Activated naive CD4-positive, alpha-beta T cell treated with anti-CD3 and anti-CD28 coated beads for 36 hours (primary cell): ENCODE results near the gene EPN2. TPM values are rescaled to one million over a fixed set of nuclear protein-coding genes. Genes with fewer than 3 reads are reported as not detected.

Experiments
- CTCF ChIA-PET: fragments of 350-600 bp; sonication (Branson Sonifier 250); formaldehyde crosslinking; loops from one replicate; lab custom pipeline; 2021; ENCODE audit warnings: antibody characterized with exemption; lab: Charles Lee
- DNase-seq: peaks from one replicate; pipeline ENCODE4 v3.0.0-alpha.2; 2020
- H3K27ac Mint-ChIP-seq: one replicate; pipeline ENCODE4 v1.8.0; 2021; ENCODE audit warnings: mild to moderate bottlenecking, mixed read lengths
- H3K27me3 Mint-ChIP-seq: one replicate; pipeline ENCODE4 v1.8.0; 2021; ENCODE audit warnings: low read depth, mixed read lengths
- H3K36me3 Mint-ChIP-seq: one replicate; pipeline ENCODE4 v1.8.0; 2021; ENCODE audit warnings: low read depth, mixed read lengths
- H3K4me1 Mint-ChIP-seq: one replicate; pipeline ENCODE4 v1.8.0; 2021; ENCODE audit warnings: low read depth, mixed read lengths
- H3K4me3 Mint-ChIP-seq: one replicate; pipeline ENCODE4 v1.8.0; 2021; ENCODE audit warnings: mild to moderate bottlenecking, moderate library complexity, mixed read lengths
- H3K9me3 Mint-ChIP-seq: one replicate; pipeline ENCODE4 v1.8.0; 2021; ENCODE audit warnings: mixed read lengths
- intact Hi-C: fragments of 100-400 bp; cut with micrococcal nuclease; formaldehyde crosslinking; loops from one replicate; pipeline ENCODE4 v1.15.1; 2023
- microRNA-seq: library from miRNA; unstranded; fragments of <30 nt; microRNA quantifications from one replicate; pipeline ENCODE4 v1.2.0, GENCODE V29; 2022; ENCODE audit warnings: borderline microRNAs expressed, borderline replicate concordance
- total RNA-seq, 2 experiments: library from RNA; stranded (reverse); gene quantifications; one replicate each; pipeline ENCODE4 v1.2.3, GENCODE V29; 2021

Gene EPN2
- total RNA-seq, 2 experiments from 2014 or later: 5.4 to 5.6 TPM

DNA sequence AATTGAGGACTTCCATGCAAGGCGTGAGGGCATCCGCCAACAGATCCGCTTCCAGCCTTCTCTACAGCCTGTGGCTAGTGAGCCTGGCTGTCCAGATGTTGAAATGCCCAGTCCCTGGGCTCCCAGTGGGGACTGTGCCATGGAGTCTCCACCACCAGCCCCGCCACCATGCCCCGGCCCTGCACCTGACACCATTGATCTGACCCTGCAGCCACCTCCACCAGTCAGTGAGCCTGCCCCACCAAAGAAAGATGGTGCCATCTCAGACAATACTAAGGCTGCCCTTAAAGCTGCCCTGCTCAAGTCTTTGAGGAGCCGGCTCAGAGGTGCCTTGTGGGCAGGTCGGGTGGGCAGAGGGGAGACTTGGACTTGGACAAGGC lies 144.2 kb downstream of the EPN2 start:
- intact Hi-C loops: no loop called here
- H3K27me3 Mint-ChIP-seq: no peaks in the 10 kb centered on the region
- H3K4me3 Mint-ChIP-seq: no peak overlapping the region
- H3K36me3 Mint-ChIP-seq: peaks cover 13% of the 10 kb centered on the region
- H3K27ac Mint-ChIP-seq: no peak overlapping the region
- H3K4me1 Mint-ChIP-seq: peaks cover 5% of the 10 kb centered on the region
- DNase-seq: no peak
- H3K9me3 Mint-ChIP-seq: no peaks in the 10 kb centered on the region
- CTCF ChIA-PET: interaction anchor here (4.6 kb wide), 1 partner anchor 17 kb away, joined by 46 read pairs; the partner anchor contains the start of gene B9D1

DNA sequence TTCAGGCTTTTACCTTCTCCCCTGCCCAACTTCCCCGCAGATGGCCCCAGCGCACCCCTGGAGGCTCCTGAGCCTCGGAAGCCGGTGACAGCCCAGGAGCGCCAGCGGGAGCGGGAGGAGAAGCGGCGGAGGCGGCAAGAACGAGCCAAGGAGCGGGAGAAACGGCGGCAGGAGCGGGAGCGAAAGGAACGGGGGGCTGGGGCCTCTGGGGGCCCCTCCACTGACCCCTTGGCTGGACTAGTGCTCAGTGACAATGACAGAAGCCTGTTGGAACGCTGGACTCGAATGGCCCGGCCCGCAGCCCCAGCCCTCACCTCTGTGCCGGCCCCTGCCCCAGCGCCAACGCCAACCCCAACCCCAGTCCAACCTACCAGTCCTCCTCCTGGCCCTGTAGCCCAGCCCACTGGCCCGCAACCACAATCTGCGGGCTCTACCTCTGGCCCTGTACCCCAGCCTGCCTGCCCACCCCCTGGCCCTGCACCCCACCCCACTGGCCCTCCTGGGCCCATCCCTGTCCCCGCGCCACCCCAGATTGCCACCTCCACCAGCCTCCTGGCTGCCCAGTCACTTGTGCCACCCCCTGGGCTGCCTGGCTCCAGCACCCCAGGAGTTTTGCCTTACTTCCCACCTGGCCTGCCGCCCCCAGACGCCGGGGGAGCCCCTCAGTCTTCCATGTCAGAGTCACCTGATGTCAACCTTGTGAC lies 144.7 kb downstream of the EPN2 start:
- peaks cover 3% of the 10 kb centered on the region for H3K4me1 Mint-ChIP-seq
- peaks cover 13% of the 10 kb centered on the region for H3K36me3 Mint-ChIP-seq
- H3K27me3 Mint-ChIP-seq: no peaks in the 10 kb centered on the region
- H3K27ac Mint-ChIP-seq: no peak overlapping the region
- DNase-seq: no peak
- no peak overlapping the region for H3K4me3 Mint-ChIP-seq
- H3K9me3 Mint-ChIP-seq: no peaks in the 10 kb centered on the region
- CTCF ChIA-PET: no interaction called here
- intact Hi-C loops: no loop called here

DNA sequence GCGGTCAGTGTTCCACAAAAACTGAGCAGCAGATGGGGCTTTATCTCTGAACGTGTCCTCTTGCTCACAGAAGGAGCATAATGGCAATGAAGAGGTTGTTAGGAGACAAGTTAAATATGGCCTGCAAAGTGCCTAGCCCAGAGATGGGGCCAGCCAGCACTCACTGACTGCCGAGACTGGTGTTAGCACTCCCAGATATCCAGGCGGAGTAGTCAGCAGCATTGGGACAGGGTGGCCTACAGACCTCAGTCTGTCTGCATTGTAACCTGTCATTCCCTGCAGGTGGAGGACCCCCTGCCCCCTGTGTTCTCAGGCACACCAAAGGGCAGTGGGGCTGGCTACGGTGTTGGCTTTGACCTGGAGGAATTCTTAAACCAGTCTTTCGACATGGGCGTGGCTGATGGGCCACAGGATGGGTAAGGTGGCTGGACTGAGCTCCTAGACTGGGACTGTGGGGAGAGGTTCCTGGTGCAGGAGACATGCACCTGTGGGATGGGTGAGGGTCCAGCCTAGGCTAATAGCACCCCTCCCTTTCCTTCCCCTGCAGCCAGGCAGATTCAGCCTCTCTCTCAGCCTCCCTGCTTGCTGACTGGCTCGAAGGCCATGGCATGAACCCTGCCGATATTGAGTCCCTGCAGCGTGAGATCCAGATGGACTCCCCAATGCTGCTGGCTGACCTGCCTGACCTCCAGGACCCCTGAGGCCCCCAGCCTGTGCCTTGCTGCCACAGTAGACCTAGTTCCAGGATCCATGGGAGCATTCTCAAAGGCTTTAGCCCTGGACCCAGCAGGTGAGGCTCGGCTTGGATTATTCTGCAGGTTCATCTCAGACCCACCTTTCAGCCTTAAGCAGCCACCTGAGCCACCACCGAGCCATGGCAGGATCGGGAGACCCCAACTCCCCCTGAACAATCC lies 145.6 kb downstream of the EPN2 start:
- H3K27me3 Mint-ChIP-seq: no peaks in the 10 kb centered on the region
- intact Hi-C loops: no loop called here
- no peaks in the 10 kb centered on the region for H3K4me1 Mint-ChIP-seq
- H3K4me3 Mint-ChIP-seq: no peak overlapping the region
- H3K27ac Mint-ChIP-seq: no peak overlapping the region
- no peaks in the 10 kb centered on the region for H3K9me3 Mint-ChIP-seq
- CTCF ChIA-PET: no interaction called here
- H3K36me3 Mint-ChIP-seq: peaks cover 13% of the 10 kb centered on the region
- no peak for DNase-seq

DNA sequence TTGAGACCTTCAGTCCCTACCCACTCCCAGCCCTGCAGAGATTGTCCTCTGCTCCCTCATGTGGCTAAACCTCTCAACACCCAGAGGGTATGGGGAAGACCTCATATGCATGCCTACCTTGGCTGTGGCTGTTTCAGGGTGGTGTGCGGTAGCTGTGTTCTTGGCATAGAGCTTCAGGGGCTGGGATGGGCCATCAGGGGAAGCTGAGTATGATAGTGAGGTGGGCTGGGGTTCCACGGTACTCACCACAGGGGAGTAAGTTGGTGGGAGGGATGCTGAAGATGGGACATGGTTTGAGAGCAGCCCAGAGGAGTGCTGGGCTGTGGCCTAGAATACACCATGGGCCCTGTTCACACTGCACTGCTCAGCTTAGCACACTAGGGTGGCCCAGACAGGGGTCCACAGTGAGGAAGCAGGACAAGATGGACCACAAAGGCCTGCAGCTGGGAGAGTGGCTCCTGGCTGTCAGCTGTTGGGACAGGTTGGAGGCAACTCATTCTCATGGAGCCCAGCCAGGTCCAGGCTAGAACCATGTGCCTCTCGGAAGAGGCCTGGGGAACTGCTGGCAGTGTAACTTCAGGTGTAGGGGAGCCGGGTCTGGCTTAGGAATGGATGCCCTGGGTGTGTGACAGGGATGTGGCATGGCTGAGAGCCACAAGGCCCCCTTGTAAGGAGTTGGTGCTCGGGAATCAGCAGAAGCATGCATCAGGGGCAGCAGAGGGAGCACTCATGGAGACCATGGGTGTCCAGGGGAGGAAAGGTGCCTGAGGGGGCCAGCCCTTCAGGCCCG lies 146.7 kb downstream of the EPN2 start:
- Mint-ChIP-seq H3K36me3 (peaks cover 13% of the 10 kb centered on the region), H3K4me1 (no peaks in the 10 kb centered on the region), H3K27ac (no peak overlapping the region), H3K27me3 (no peaks in the 10 kb centered on the region), H3K9me3 (no peaks in the 10 kb centered on the region), H3K4me3 (no peak overlapping the region)
- CTCF ChIA-PET: no interaction called here
- no peak for DNase-seq
- intact Hi-C loops: no loop called here

DNA sequence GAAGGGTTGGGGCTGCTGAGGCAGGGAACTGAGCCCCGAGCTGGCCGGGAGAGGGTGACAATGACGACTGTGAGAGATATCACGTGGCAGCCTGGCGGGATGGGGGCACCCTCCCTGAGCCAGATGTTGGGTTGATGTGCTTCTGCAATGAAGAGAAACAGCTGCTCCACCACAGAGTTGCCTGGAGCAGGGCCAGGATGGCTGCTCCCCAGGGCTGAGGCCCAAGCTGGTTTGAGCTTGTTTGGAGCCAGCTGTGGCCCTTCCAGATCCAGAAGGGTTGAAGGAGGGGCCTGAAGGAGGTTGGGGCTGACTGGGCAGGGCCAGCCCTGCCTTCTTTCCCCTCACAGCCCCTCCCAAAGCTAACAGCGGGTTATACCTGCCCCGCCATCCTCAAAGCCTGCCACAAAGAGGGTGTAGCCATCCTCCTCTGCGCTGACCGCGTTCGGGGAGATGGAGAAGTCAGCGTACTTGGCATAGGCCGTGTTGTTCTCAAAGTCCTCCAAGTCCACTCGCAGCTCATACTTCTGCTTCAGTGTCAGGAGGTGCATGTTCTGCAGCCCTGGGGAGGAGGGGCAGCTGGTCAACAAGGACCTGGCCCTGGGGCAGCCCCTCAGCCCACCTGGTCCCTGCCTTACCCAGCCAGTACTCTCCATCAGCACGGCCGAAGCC lies 147.7 kb downstream of the EPN2 start:
- intact Hi-C loops: no loop called here
- Mint-ChIP-seq H3K9me3 (no peaks in the 10 kb centered on the region), H3K27ac (no peak overlapping the region), H3K27me3 (no peaks in the 10 kb centered on the region), H3K4me1 (no peaks in the 10 kb centered on the region), H3K36me3 (peaks cover 10% of the 10 kb centered on the region), H3K4me3 (no peak overlapping the region)
- no peak for DNase-seq
- CTCF ChIA-PET: interaction anchor here (0.6 to 0.8 kb wide), 2 partner anchors 13 to 262 kb away, joined by 3 read pairs; no protein-coding TSS in a partner anchor

DNA sequence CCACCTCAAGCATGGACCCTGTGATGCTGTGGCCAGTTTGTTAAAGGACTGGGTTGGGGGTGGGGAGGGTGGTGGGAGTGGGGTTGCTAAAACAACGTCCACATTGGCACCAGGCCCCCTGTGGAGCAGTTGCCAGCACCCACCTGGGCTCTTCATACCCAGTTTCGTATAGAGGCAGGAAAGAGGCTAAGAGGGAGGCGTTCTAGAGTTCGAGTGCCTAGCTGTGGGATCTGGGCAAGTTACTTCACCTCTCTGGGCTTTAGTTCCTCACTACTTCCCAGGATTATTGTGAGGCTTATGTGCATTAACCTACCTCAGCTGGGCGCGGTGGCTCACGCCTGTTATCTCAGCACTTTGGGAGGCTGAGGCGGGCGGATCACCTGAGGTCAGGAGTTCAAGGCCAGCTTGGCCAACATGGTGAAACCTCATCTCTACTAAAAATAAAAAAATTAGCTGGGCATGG lies 148.4 kb downstream of the EPN2 start:
- CTCF ChIA-PET: interaction anchor here (0.6 to 0.8 kb wide), 3 partner anchors 12 to 261 kb away, joined by 3 read pairs; no protein-coding TSS in a partner anchor
- intact Hi-C loops: no loop called here

More for the DNA sequence above, 148.4 kb downstream of the EPN2 start:
- Mint-ChIP-seq H3K27me3 (no peaks in the 10 kb centered on the region), H3K36me3 (peaks cover 8% of the 10 kb centered on the region), H3K4me3 (no peak overlapping the region), H3K27ac (no peak overlapping the region), H3K9me3 (no peaks in the 10 kb centered on the region), H3K4me1 (no peaks in the 10 kb centered on the region)
- DNase-seq: no peak

Small RNA genes within 50 kb of the gene (microRNA-seq; reads per million reads assigned to microRNA genes)
- gene MIR1180: 606 reads per million, percentile 80 among the genes with 10 or more reads in this experiment

Other genes with a start within 250 kb of the EPN2 start
- 10 to 100 TPM; 10.6 TPM for gene FAM83G, start 232.6 kb upstream of the EPN2 start, total RNA-seq
- 1 to 10 TPM; 8.1 to 9.1 TPM for gene GRAP, start 190.4 kb upstream of the EPN2 start, total RNA-seq
- 1 to 10 TPM; 3.0 to 3.4 TPM for gene GRAPL, start 109.8 kb upstream of the EPN2 start, total RNA-seq
- gene B9D1, start 125.4 kb downstream of the EPN2 start, total RNA-seq: 1 to 10 TPM; 8.7 TPM
- 10 to 100 TPM in 1 of 2 experiments, 1 to 10 TPM in 1; 8.7 to 10.7 TPM for gene MAPK7, start 141.1 kb downstream of the EPN2 start, total RNA-seq
- gene MFAP4, start 149.8 kb downstream of the EPN2 start, total RNA-seq: not detected
- gene RNF112, start 173.9 kb downstream of the EPN2 start, total RNA-seq: under 1 TPM; 0.31 to 0.32 TPM